Retinal pigment epithelial cell (primary cell): Measurements from ENCODE around the gene SNRPB2.

Experiments used
- DNase-seq: peaks from one replicate; pipeline ENCODE4 v3.0.0-alpha.2; 2010; ENCODE audit warnings: low read depth
- H3K4me3 ChIP-seq: 2 replicates; pipeline ENCODE4 v1.5.1; 2011; ENCODE audit warnings: mild to moderate bottlenecking, low read length, control low read depth, moderate library complexity
- TF ChIP-seq, protein P1 (sequence below): conservative IDR thresholded peaks from 2 replicates; pipeline ENCODE4 v1.5.1; 2011; ENCODE audit warnings: low read depth, low read length, control low read depth, inconsistent platforms

The SNRPB2 gene

DNA sequence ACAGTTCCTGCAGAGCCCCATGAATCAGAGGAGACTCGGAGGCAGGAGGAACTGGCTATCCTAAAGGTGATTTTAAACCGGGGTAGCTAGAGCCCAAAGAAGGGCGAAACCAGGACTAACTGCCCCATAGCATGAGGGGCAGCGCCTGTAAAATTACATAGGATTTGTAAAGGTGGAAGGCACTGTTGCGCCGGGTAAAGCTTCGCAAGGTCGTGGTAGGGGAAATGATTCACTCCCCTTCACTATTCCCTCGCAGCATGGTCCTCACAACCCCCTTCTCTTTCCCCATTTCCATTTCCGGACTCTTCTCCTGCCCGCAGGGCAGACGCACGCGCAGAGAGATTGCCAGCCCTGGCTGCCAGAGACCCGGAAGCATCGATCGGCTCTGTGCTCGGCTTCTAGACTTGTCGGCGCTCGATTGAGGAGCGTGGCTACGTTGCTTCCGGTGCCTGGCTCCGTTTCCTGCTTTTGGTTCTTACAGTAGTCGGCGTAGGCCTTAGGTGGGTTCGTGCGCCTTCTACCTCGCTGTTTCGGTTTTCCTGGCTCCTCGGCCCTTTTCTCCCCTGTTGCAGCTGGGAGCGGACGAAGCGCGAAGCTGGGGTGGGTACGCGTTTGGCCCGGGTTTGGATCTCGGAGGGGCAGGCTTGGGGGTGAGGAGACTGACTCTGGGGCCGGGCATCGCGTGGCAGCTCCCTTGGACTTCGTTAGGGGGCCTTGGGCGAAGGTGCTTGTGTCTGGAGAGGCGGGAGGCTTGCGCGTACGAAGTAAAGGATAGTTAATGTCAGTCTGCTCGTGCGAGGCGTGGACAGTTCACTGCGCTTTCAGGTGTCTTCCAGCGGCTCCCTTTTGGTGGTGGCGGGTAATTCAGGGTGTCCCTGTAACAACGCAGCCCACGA lies at the start of gene SNRPB2:
Gene SNRPB2 (plus strand): TSS at position 462 of the 896 bp plus-strand sequence. CDS start 1,677 bp downstream, outside the sequence.
- TF ChIP-seq, protein P1, sequence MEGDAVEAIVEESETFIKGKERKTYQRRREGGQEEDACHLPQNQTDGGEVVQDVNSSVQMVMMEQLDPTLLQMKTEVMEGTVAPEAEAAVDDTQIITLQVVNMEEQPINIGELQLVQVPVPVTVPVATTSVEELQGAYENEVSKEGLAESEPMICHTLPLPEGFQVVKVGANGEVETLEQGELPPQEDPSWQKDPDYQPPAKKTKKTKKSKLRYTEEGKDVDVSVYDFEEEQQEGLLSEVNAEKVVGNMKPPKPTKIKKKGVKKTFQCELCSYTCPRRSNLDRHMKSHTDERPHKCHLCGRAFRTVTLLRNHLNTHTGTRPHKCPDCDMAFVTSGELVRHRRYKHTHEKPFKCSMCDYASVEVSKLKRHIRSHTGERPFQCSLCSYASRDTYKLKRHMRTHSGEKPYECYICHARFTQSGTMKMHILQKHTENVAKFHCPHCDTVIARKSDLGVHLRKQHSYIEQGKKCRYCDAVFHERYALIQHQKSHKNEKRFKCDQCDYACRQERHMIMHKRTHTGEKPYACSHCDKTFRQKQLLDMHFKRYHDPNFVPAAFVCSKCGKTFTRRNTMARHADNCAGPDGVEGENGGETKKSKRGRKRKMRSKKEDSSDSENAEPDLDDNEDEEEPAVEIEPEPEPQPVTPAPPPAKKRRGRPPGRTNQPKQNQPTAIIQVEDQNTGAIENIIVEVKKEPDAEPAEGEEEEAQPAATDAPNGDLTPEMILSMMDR, result peak; percentile 0

DNA sequence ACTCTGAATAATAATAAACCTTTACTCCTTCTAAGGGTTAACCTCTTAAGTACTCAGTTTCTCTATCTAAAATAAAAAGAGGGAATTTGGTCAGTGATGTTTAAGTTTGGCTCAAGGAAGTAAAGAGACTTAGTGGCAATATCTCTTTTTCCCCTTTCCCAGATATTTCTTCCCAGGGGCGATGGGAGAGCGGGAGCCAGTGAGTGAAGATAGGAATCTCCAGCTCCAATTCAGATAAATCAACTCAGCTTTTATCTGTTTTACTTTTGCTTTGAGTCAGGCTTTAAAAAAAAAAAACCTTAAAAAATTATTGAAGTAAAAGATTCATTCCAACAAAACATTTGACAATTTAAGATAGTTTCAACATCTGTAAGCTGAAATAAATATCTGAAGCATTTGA lies 45.4 kb upstream of the SNRPB2 start:
- DNase-seq, result no peak
- no peak overlapping the region for H3K4me3 ChIP-seq
- TF ChIP-seq, protein P1, result no peak

More for the DNA sequence above, at the start of gene SNRPB2:
- peak; percentile 88 for DNase-seq
- H3K4me3 ChIP-seq, result peak within 1 kb of the TSS; percentile 96

DNA sequence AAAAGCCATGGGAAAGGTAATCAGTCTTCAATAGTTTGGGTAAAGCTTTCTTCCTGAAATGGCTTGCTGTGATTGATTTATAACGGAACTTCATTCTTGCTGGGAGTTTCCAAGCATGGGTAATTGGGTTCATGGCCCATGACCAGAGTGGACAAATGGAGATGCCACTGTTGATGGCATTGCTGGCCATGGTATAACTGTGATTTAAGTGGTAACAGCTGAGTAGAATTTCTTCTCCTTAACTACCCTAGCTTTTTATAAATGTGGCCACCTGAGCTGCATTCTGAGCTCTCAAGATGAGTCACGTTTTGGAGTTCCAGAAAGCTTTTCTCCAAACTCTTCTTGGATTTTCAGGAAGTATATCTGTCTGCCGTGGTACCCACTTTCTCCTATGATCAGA lies 39.9 kb upstream of the SNRPB2 start:
- DNase-seq, result no peak
- TF ChIP-seq, protein P1, result no peak
- H3K4me3 ChIP-seq, result no peak overlapping the region

DNA sequence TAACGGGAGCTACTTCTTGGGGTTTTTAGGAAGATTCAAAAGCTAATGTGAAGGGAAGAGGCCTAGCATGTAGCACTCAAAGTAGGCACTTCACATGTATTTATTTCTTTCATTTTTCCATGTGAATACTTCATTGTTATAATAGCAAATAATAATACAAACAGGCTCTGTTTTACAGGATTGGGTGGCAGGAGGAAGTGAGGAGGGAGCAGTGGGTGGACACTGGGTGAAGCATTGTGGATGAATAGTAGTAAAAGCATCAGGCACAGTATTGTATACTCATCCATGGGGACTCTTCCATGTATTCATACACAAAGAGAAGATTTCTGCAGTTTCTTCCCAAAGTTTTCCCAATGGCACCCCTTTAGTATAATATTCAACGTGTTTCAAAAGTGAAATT lies 38.4 kb upstream of the SNRPB2 start:
- DNase-seq, result no peak
- TF ChIP-seq, protein P1, result no peak
- H3K4me3 ChIP-seq, result no peak overlapping the region

DNA sequence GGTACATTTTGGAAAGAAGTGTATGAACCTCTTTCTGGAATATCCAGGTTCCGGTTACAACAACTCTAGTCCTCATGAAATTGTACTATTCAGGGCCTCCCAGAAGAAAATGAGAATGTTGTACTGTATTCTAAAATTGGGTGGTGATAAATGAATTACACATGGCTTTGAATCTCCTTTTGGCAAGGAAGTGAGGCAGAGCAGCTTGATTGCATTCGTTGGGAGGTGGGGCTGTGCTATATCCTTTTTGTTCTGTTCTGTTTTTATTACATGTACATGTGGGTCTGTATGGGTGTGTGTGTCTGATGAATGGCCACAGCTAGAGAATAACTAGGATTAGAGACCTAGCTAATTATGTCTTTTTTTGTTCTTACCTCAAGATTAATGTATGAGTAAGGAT lies 37.8 kb upstream of the SNRPB2 start:
- no peak overlapping the region for H3K4me3 ChIP-seq
- TF ChIP-seq, protein P1, result no peak
- DNase-seq, result no peak

DNA sequence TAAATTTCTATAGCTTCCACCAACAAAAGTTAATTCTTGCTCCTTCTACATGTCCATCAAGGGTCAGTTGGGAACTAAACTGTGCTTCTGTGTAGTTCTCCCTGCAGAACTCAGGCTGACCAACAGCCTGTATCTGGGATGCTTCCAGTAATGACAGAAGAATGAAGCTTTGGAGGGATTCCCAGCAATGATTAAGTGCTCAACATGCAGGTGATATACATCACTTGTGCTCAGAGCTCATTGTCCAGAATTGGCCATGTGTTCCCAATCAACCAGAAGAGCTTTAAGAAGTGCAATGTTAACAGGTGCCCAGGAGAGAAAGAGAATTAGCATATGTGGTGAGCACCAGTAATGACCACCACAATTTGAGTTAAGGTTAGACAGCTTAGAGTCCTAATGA lies 37.4 kb upstream of the SNRPB2 start:
- no peak for DNase-seq
- TF ChIP-seq, protein P1, result no peak
- H3K4me3 ChIP-seq, result no peak overlapping the region

DNA sequence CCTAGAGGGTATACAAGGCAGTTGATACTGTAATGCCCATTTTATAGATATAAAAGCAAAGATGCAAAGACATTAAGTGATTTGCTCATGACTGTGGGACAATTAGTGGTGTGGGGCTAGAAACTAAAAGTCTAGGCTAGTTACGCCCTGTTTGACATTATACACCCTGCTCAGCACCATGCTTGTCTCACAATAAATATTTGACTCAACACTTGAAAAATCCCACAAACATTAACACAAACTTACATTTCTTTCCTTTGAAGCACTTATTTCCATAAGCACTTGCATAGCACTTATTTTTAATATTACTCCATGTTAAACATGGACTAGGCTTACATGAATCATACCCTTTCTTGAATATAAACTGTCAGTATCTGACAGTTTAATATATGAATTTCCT lies 36.5 kb upstream of the SNRPB2 start:
- H3K4me3 ChIP-seq, result no peak overlapping the region
- TF ChIP-seq, protein P1, result no peak
- no peak for DNase-seq
